K562 (cell line): ENCODE measurements around the gene KNDC1. TPM values are rescaled to one million over a fixed set of nuclear protein-coding genes. Genes with fewer than 3 reads are reported as not detected.

Source experiments
- L3MBTL2 ChIP-seq: fragments of 450-650 bp; IDR thresholded peaks from 2 replicates; pipeline ENCODE4 v1.6.1; 2016; ENCODE audit warnings: mild to moderate bottlenecking, moderate library complexity
- MAX ChIP-seq: sonication (generic); formaldehyde crosslinking; IDR thresholded peaks from 2 replicates; pipeline ENCODE4 v1.9.0; 2022; ENCODE audit warnings: mild to moderate bottlenecking, missing genetic modification reagents
- MIER1 ChIP-seq: fragments of 450-650 bp; IDR thresholded peaks from 2 replicates; pipeline ENCODE4 v1.6.1; 2016; ENCODE audit warnings: antibody characterized with exemption, mild to moderate bottlenecking, low read depth
- NR2C1 ChIP-seq, 2 experiments: fragments of 450-650 bp; IDR thresholded peaks; 2 replicates each; pipeline ENCODE4 v1.6.1; 2017; ENCODE audit warnings: mild to moderate bottlenecking in 2 of 2, antibody characterized with exemption in 1 of 2, inconsistent platforms in 1 of 2, missing compliant biosample characterization in 1 of 2, missing genetic modification characterization in 1 of 2
- RAD21 ChIP-seq, 2 experiments: fragments of 250-450 bp in 1 of 2; fragments of 450-650 bp in 1 of 2; sonication (Bioruptor Pico) in 1 of 2; formaldehyde crosslinking in 1 of 2; IDR thresholded peaks in 1 of 2; conservative IDR thresholded peaks in 1 of 2; 2 replicates each; pipeline versions ENCODE4 v1.4.0 to v1.8.0; 2020 to 2022; ENCODE audit warnings: mild to moderate bottlenecking in 2 of 2, moderate library complexity in 1 of 2
- SIN3B ChIP-seq: fragments of 450-650 bp; IDR thresholded peaks from 2 replicates; pipeline ENCODE4 v1.6.1; 2017; ENCODE audit warnings: low read depth, mild to moderate bottlenecking, moderate library complexity
- SRSF1 ChIP-seq: fragments of 200-400 bp; formaldehyde crosslinking; IDR thresholded peaks from 2 replicates; pipeline ENCODE4 v1.6.1; 2017; ENCODE audit warnings: mild to moderate bottlenecking, low read depth, low read length, moderate library complexity
- SRSF3 ChIP-seq: fragments of 200-400 bp; formaldehyde crosslinking; IDR thresholded peaks from 2 replicates; pipeline ENCODE4 v1.6.1; 2016; ENCODE audit warnings: mild to moderate bottlenecking, low read length, moderate library complexity; ENCODE audit not compliant: insufficient read depth
- SRSF7 ChIP-seq: fragments of 200-400 bp; formaldehyde crosslinking; optimal IDR thresholded peaks from 2 replicates; pipeline ENCODE3; 2017; ENCODE audit warnings: mild to moderate bottlenecking, low read depth, low read length
- TAF1 ChIP-seq: IDR thresholded peaks from 2 replicates; pipeline ENCODE4 v1.6.1; 2011; ENCODE audit warnings: mild to moderate bottlenecking, low read length, moderate library complexity; ENCODE audit not compliant: insufficient read depth, control insufficient read depth, severe bottlenecking; ENCODE audit errors: extremely low read depth
- THAP7 ChIP-seq: fragments of 250-450 bp; sonication (Bioruptor Pico); IDR thresholded peaks from 2 replicates; pipeline ENCODE4 v1.5.0; 2021
- ZNF274 ChIP-seq: IDR thresholded peaks from 2 replicates; pipeline ENCODE4 v1.6.1; 2011; ENCODE audit warnings: low read depth, mild to moderate bottlenecking, low read length, moderate library complexity, borderline replicate concordance
- ZNF282 ChIP-seq: sonication (generic); formaldehyde crosslinking; IDR thresholded peaks from 2 replicates; pipeline ENCODE4 v1.8.1; 2023; ENCODE audit warnings: missing genetic modification reagents
- ZNF311 ChIP-seq: fragments of 250-450 bp; sonication (Bioruptor Pico); IDR thresholded peaks from 2 replicates; pipeline ENCODE4 v1.4.0; 2020; ENCODE audit warnings: mild to moderate bottlenecking, moderate library complexity
- polyA plus RNA-seq, 8 experiments: library from polyadenylated mRNA; depleted of rRNA in 4 of 8; stranded (reverse) in 5 of 8; unstranded in 3 of 8; fragments of >200 nt; fragmentation: Nextera tagmentation in 2 of 8; fragmentation: Illumina TruSeq in 1 of 8; extraction: Ambion mirVana in 2 of 8; extraction: Trizol in 1 of 8; gene quantifications; 2 replicates each; pipeline versions ENCODE4 v1.2.1 to v1.2.3, GENCODE V29; 2011 to 2014; ENCODE audit warnings: inconsistent platforms in 1 of 8, missing spikeins in 1 of 8
- total RNA-seq, 7 experiments: library from RNA; depleted of rRNA in 6 of 7; stranded (reverse); fragments of >200 nt in 6 of 7; fragmentation: Illumina TruSeq in 2 of 7; extraction: Trizol in 2 of 7; gene quantifications; 2 replicates each; pipeline versions ENCODE4 v1.2.1 to v1.2.3, GENCODE V29; 2011 to 2021; ENCODE audit warnings: low replicate concordance in 1 of 7
- TF ChIP-seq, protein P1 (sequence below): fragments of 450-650 bp; IDR thresholded peaks from 2 replicates; pipeline ENCODE4 v1.6.1; 2016; ENCODE audit warnings: mild to moderate bottlenecking, moderate library complexity

KNDC1 gene
- total and polyA plus RNA-seq, 9 of the 15 experiments (the other 6 are each of a cell fraction or from before 2014, with no cell fraction given) = 0.07 to 0.26 (median 0.11) TPM; not detected in 6

GRCh38 chr10:133257489-133258065 is 97.6 kb downstream of the KNDC1 start (continued):
- TF ChIP-seq, protein P1, sequence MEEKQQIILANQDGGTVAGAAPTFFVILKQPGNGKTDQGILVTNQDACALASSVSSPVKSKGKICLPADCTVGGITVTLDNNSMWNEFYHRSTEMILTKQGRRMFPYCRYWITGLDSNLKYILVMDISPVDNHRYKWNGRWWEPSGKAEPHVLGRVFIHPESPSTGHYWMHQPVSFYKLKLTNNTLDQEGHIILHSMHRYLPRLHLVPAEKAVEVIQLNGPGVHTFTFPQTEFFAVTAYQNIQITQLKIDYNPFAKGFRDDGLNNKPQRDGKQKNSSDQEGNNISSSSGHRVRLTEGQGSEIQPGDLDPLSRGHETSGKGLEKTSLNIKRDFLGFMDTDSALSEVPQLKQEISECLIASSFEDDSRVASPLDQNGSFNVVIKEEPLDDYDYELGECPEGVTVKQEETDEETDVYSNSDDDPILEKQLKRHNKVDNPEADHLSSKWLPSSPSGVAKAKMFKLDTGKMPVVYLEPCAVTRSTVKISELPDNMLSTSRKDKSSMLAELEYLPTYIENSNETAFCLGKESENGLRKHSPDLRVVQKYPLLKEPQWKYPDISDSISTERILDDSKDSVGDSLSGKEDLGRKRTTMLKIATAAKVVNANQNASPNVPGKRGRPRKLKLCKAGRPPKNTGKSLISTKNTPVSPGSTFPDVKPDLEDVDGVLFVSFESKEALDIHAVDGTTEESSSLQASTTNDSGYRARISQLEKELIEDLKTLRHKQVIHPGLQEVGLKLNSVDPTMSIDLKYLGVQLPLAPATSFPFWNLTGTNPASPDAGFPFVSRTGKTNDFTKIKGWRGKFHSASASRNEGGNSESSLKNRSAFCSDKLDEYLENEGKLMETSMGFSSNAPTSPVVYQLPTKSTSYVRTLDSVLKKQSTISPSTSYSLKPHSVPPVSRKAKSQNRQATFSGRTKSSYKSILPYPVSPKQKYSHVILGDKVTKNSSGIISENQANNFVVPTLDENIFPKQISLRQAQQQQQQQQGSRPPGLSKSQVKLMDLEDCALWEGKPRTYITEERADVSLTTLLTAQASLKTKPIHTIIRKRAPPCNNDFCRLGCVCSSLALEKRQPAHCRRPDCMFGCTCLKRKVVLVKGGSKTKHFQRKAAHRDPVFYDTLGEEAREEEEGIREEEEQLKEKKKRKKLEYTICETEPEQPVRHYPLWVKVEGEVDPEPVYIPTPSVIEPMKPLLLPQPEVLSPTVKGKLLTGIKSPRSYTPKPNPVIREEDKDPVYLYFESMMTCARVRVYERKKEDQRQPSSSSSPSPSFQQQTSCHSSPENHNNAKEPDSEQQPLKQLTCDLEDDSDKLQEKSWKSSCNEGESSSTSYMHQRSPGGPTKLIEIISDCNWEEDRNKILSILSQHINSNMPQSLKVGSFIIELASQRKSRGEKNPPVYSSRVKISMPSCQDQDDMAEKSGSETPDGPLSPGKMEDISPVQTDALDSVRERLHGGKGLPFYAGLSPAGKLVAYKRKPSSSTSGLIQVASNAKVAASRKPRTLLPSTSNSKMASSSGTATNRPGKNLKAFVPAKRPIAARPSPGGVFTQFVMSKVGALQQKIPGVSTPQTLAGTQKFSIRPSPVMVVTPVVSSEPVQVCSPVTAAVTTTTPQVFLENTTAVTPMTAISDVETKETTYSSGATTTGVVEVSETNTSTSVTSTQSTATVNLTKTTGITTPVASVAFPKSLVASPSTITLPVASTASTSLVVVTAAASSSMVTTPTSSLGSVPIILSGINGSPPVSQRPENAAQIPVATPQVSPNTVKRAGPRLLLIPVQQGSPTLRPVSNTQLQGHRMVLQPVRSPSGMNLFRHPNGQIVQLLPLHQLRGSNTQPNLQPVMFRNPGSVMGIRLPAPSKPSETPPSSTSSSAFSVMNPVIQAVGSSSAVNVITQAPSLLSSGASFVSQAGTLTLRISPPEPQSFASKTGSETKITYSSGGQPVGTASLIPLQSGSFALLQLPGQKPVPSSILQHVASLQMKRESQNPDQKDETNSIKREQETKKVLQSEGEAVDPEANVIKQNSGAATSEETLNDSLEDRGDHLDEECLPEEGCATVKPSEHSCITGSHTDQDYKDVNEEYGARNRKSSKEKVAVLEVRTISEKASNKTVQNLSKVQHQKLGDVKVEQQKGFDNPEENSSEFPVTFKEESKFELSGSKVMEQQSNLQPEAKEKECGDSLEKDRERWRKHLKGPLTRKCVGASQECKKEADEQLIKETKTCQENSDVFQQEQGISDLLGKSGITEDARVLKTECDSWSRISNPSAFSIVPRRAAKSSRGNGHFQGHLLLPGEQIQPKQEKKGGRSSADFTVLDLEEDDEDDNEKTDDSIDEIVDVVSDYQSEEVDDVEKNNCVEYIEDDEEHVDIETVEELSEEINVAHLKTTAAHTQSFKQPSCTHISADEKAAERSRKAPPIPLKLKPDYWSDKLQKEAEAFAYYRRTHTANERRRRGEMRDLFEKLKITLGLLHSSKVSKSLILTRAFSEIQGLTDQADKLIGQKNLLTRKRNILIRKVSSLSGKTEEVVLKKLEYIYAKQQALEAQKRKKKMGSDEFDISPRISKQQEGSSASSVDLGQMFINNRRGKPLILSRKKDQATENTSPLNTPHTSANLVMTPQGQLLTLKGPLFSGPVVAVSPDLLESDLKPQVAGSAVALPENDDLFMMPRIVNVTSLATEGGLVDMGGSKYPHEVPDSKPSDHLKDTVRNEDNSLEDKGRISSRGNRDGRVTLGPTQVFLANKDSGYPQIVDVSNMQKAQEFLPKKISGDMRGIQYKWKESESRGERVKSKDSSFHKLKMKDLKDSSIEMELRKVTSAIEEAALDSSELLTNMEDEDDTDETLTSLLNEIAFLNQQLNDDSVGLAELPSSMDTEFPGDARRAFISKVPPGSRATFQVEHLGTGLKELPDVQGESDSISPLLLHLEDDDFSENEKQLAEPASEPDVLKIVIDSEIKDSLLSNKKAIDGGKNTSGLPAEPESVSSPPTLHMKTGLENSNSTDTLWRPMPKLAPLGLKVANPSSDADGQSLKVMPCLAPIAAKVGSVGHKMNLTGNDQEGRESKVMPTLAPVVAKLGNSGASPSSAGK = peak; percentile 57; the same call in 1 of the 2 replicates
- TF ChIP-seq ZNF282 (CRISPR knock-in tag) (no peak), SIN3B (no peak), TAF1 (peak; percentile 14), SRSF3 (no peak), THAP7 (CRISPR knock-in tag) (no peak), RAD21 (CRISPR knock-in tag; conservative IDR thresholded peaks at IDR 0.05 in 1 of 2, IDR thresholded peaks at IDR 0.05 in 1 of 2) (peak; percentile 56 to 72), NR2C1 (IDR thresholded peaks at IDR 0.05) (no peak), NR2C1 (tag; IDR thresholded peaks at IDR 0.05) (no peak), ZNF274 (no peak), L3MBTL2 (peak; percentile 71), ZNF311 (CRISPR knock-in tag) (no peak), SRSF1 (no peak), MAX (CRISPR knock-in tag) (peak; percentile 59; the same call in 1 of the 2 replicates), SRSF7 (no peak), MIER1 (no peak)
